Measurements from ENCODE around the gene VGF.
"Not testable (repeated sequence)": the region's sequence is repeated elsewhere in the genome, so short reads cannot be mapped to it uniquely, and the experiment has no call there.

VGF gene

DNA sequence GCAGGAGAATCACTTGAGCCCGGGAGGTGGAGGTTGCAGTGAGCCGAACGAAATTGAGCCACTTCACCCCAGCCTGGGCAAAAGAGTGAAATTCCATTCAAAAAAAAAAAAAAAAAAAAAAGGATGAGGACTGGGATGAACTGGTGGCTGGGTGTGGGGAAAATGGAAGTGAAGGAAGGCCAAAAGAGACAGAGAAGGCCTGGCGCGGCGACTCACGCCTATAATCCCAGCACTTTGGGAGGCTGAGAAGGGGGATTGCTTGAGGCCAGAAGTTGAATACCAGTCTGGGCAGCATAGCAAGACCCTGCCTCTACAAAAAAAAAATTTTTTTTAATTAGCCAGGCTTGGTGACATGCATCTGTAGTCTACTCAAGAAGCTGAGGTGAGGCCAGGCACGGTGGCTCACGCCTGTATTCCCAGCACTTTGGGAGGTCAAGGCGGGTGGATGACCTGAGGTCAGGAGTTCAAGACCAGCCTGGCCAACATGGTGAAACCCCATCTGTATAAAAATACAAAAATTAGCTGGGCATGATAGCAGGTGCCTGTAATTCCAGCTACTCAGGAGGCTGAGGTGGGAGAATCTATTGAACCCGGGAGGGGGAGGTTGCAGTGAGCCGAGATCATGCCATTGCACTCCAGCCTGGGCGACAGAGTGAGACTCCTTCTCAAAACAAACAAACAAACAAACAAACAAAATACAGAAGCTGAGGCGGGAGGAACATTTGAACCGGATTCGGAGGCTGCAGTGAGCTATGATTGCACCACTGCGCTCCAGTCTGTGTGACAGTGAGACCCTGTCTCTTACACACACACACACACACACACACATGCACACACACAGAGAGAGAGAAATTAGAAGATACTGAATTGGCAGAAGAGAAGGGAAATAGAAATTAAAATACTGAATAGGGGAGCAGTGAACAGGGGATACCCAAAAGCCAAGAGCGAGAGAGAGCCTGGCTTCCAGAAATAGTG is 32.5 kb downstream of the VGF start:
- H3K4ac ChIP-seq (ENCODE audit: low read depth, low read length); H2AK5ac ChIP-seq (ENCODE audit: low read length); H3K18ac ChIP-seq (ENCODE audit: low read length); H3K4me1 ChIP-seq (ENCODE audit: control insufficient read depth, low read depth, low read length); H4K8ac ChIP-seq (ENCODE audit: low read depth, low read length); H3K79me2 ChIP-seq (ENCODE audit: control insufficient read depth, insufficient read depth, low read length); H3K4me3 ChIP-seq (ENCODE audit: low read length); H3K27me3 ChIP-seq (ENCODE audit: insufficient read depth, low read length, poor library complexity); H3K23ac ChIP-seq (ENCODE audit: low read length); H2BK15ac ChIP-seq (replicated peaks; ENCODE audit: low read depth); H3K79me1 ChIP-seq (ENCODE audit: low read length); H3K27ac ChIP-seq (ENCODE audit: low read depth, low read length); H3K4me2 ChIP-seq (ENCODE audit: low read length); H3K56ac ChIP-seq (ENCODE audit: low read length); DNase-seq; H2BK5ac ChIP-seq (ENCODE audit: low read length); H2BK120ac ChIP-seq (ENCODE audit: low read depth, low read length); H3K9ac ChIP-seq (ENCODE audit: low read length); H4K5ac ChIP-seq (ENCODE audit: low read length); H3K36me3 ChIP-seq (ENCODE audit: control insufficient read depth, insufficient read depth, low read length): not testable (repeated sequence)
- WGBS (ENCODE audit: extremely low coverage, insufficient coverage, low lambda C conversion rate), result no CpG with 5 or more reads among the region's 18 CpGs

DNA sequence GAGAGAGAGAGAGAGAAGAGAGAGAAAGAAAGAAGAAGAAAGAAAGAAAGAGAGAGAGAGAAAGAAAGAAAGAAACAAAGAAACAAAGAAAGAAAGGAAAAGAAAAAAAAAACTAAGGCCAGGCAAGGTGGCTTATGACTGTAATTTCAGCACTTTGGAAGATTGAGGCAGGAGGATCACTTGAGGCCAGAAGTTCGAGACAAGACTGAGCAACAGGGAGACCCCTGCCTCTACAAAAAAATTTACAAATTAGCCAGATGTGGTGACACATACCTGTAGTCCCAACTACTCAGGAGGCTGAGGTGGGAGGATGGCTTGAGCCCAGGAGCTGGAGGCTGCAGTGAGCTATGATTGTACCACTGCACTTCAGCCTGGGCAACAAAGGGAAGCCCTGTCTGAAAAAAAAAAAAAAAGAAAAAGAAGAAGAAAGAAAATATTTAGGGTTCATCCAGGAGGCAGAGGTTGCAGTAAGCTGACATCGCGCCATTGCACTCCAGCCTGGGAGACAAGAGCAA is 35.7 kb downstream of the VGF start:
- no peak overlapping the region for H3K56ac ChIP-seq (ENCODE audit: low read length)
- no peak overlapping the region for H3K9ac ChIP-seq (ENCODE audit: low read length)
- H3K4ac ChIP-seq (ENCODE audit: low read depth, low read length), result no peak overlapping the region
- H3K23ac ChIP-seq (ENCODE audit: low read length), result no peak overlapping the region
- H2AK5ac ChIP-seq (ENCODE audit: low read length), result no peak overlapping the region
- H2BK120ac ChIP-seq (ENCODE audit: low read depth, low read length), result no peak overlapping the region
- no peak overlapping the region for H3K4me2 ChIP-seq (ENCODE audit: low read length)
- H2BK15ac ChIP-seq (replicated peaks; ENCODE audit: low read depth), result no peak overlapping the region
- H4K5ac ChIP-seq (ENCODE audit: low read length), result no peak overlapping the region
- H3K27ac ChIP-seq (ENCODE audit: low read depth, low read length), result no peak overlapping the region
- no peaks in the 10 kb centered on the region for H3K79me1 ChIP-seq (ENCODE audit: low read length)
- H3K79me2 ChIP-seq (ENCODE audit: control insufficient read depth, insufficient read depth, low read length), result no peaks in the 10 kb centered on the region
- H3K4me1 ChIP-seq (ENCODE audit: control insufficient read depth, low read depth, low read length), result no peaks in the 10 kb centered on the region
- H3K36me3 ChIP-seq (ENCODE audit: control insufficient read depth, insufficient read depth, low read length), result no peaks in the 10 kb centered on the region
- no peaks in the 10 kb centered on the region for H3K27me3 ChIP-seq (ENCODE audit: insufficient read depth, low read length, poor library complexity)
- H4K8ac ChIP-seq (ENCODE audit: low read depth, low read length), result no peak overlapping the region
- H2BK5ac ChIP-seq (ENCODE audit: low read length), result no peak overlapping the region
- H3K4me3 ChIP-seq (ENCODE audit: low read length), result no peak overlapping the region
- DNase-seq, result no peak
- no CpG with 5 or more reads among the region's 3 CpGs for WGBS (ENCODE audit: extremely low coverage, insufficient coverage, low lambda C conversion rate)
- no peak overlapping the region for H3K18ac ChIP-seq (ENCODE audit: low read length)

DNA sequence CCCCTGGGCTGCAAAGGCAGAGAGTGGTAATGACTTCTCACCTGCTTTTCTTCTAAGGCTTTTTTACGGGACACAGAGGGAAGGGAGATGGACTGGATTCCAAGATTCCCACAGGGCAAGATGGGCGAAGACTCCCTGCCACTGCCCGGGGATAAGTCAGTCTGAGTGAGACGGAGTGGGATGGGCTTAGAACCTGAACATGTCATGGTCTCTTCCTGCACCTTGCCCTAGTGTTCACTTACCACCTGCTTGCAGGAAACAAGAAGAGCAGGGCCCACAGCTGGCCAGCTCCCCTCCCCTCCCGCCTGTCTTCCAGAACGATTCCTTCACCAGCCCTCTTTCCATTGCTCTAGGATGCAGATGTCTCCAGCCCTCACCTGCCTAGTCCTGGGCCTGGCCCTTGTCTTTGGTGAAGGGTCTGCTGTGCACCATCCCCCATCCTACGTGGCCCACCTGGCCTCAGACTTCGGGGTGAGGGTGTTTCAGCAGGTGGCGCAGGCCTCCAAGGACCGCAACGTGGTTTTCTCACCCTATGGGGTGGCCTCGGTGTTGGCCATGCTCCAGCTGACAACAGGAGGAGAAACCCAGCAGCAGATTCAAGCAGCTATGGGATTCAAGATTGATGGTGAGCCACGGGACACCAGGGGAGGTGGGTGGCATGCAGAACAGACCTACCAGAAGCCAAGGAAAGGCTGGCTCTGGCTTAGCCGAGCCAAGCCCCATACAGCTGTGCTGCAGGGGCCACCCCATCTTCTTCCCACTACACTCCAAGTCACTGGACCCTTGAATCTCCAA is 37.1 kb downstream of the VGF start:
- Histone ChIP-seq H2BK15ac (replicated peaks; ENCODE audit: low read depth) (no peak overlapping the region), H2BK120ac (ENCODE audit: low read depth, low read length) (no peak overlapping the region), H3K27me3 (ENCODE audit: insufficient read depth, low read length, poor library complexity) (no peaks in the 10 kb centered on the region), H3K36me3 (ENCODE audit: control insufficient read depth, insufficient read depth, low read length) (no peaks in the 10 kb centered on the region), H2BK5ac (ENCODE audit: low read length) (no peak overlapping the region), H3K79me2 (ENCODE audit: control insufficient read depth, insufficient read depth, low read length) (no peaks in the 10 kb centered on the region), H3K4ac (ENCODE audit: low read depth, low read length) (no peak overlapping the region), H3K4me3 (ENCODE audit: low read length) (no peak overlapping the region), H4K8ac (ENCODE audit: low read depth, low read length) (no peak overlapping the region), H2AK5ac (ENCODE audit: low read length) (no peak overlapping the region), H3K4me1 (ENCODE audit: control insufficient read depth, low read depth, low read length) (no peaks in the 10 kb centered on the region), H3K9ac (ENCODE audit: low read length) (peak overlapping the region; percentile 25), H3K4me2 (ENCODE audit: low read length) (no peak overlapping the region), H3K18ac (ENCODE audit: low read length) (no peak overlapping the region), H3K23ac (ENCODE audit: low read length) (no peak overlapping the region), H3K56ac (ENCODE audit: low read length) (no peak overlapping the region), H3K79me1 (ENCODE audit: low read length) (no peaks in the 10 kb centered on the region), H4K5ac (ENCODE audit: low read length) (no peak overlapping the region), H3K27ac (ENCODE audit: low read depth, low read length) (no peak overlapping the region)
- WGBS (ENCODE audit: extremely low coverage, insufficient coverage, low lambda C conversion rate), result no CpG with 5 or more reads among the region's 14 CpGs
- DNase-seq, result no peak

GRCh38 chr7:101127460-101128039 is 37.8 kb downstream of the VGF start:
- H3K4me3 ChIP-seq (ENCODE audit: low read length), result no peak overlapping the region
- H3K27ac ChIP-seq (ENCODE audit: low read depth, low read length), result no peak overlapping the region

GRCh38 chr7:101126651-101127459 is 38.5 kb downstream of the VGF start, which contains the start of gene SERPINE1:
Gene SERPINE1, plus strand, starts transcription at chr7:101127104. Its CDS starts 1,290 bp downstream, at chr7:101128394.
- peak within 1 kb of the TSS; percentile 19 for H3K4ac ChIP-seq (ENCODE audit: low read depth, low read length)
- H3K36me3 ChIP-seq (ENCODE audit: control insufficient read depth, insufficient read depth, low read length), result no peaks in the 10 kb centered on the region
- no peak within 1 kb of the TSS for H3K27ac ChIP-seq (ENCODE audit: low read depth, low read length)
- H3K4me2 ChIP-seq (ENCODE audit: low read length), result peak within 1 kb of the TSS; percentile 18
- H3K56ac ChIP-seq (ENCODE audit: low read length), result peak within 1 kb of the TSS; percentile 40
- peak within 1 kb of the TSS; percentile 15 for H3K18ac ChIP-seq (ENCODE audit: low read length)
- H4K8ac ChIP-seq (ENCODE audit: low read depth, low read length), result no peak within 1 kb of the TSS
- H3K4me1 ChIP-seq (ENCODE audit: control insufficient read depth, low read depth, low read length), result peaks cover 4% of the 10 kb centered on the region
- H3K23ac ChIP-seq (ENCODE audit: low read length), result no peak within 1 kb of the TSS
- no peaks in the 10 kb centered on the region for H3K79me1 ChIP-seq (ENCODE audit: low read length)
- H3K9ac ChIP-seq (ENCODE audit: low read length), result peak within 1 kb of the TSS; percentile 12
- H3K4me3 ChIP-seq (ENCODE audit: low read length), result no peak within 1 kb of the TSS
- peak; percentile 95 for DNase-seq
- no peak within 1 kb of the TSS for H2BK5ac ChIP-seq (ENCODE audit: low read length)
- no peaks in the 10 kb centered on the region for H3K79me2 ChIP-seq (ENCODE audit: control insufficient read depth, insufficient read depth, low read length)
- H3K27me3 ChIP-seq (ENCODE audit: insufficient read depth, low read length, poor library complexity), result no peaks in the 10 kb centered on the region
- WGBS (ENCODE audit: extremely low coverage, insufficient coverage, low lambda C conversion rate), result no CpG with 5 or more reads among the region's 22 CpGs
- no peak within 1 kb of the TSS for H4K5ac ChIP-seq (ENCODE audit: low read length)
- no peak within 1 kb of the TSS for H2BK15ac ChIP-seq (replicated peaks; ENCODE audit: low read depth)
- H2BK120ac ChIP-seq (ENCODE audit: low read depth, low read length), result no peak within 1 kb of the TSS
- peak within 1 kb of the TSS; percentile 31 for H2AK5ac ChIP-seq (ENCODE audit: low read length)

More at GRCh38 chr7:101127460-101128039, 37.8 kb downstream of the VGF start:
- no CpG with 5 or more reads among the region's 3 CpGs for WGBS (ENCODE audit: extremely low coverage, insufficient coverage, low lambda C conversion rate)
- Histone ChIP-seq H3K36me3 (ENCODE audit: control insufficient read depth, insufficient read depth, low read length) (no peaks in the 10 kb centered on the region), H4K5ac (ENCODE audit: low read length) (no peak overlapping the region), H3K4me1 (ENCODE audit: control insufficient read depth, low read depth, low read length) (peaks cover 2% of the 10 kb centered on the region), H3K4ac (ENCODE audit: low read depth, low read length) (no peak overlapping the region), H2BK5ac (ENCODE audit: low read length) (no peak overlapping the region), H3K18ac (ENCODE audit: low read length) (no peak overlapping the region), H3K79me1 (ENCODE audit: low read length) (no peaks in the 10 kb centered on the region), H2BK15ac (replicated peaks; ENCODE audit: low read depth) (no peak overlapping the region), H3K23ac (ENCODE audit: low read length) (no peak overlapping the region), H3K27me3 (ENCODE audit: insufficient read depth, low read length, poor library complexity) (no peaks in the 10 kb centered on the region), H3K4me2 (ENCODE audit: low read length) (peak overlapping the region; percentile 11), H2BK120ac (ENCODE audit: low read depth, low read length) (no peak overlapping the region), H4K8ac (ENCODE audit: low read depth, low read length) (no peak overlapping the region), H3K56ac (ENCODE audit: low read length) (peak overlapping the region; percentile 40), H3K79me2 (ENCODE audit: control insufficient read depth, insufficient read depth, low read length) (no peaks in the 10 kb centered on the region), H2AK5ac (ENCODE audit: low read length) (no peak overlapping the region), H3K9ac (ENCODE audit: low read length) (peak overlapping the region; percentile 12)
- no peak for DNase-seq

All from mesendoderm (in vitro differentiated cells).